SK-N-SH (cell line): ENCODE results near the gene SLPI. TPM values are rescaled to one million over a fixed set of nuclear protein-coding genes. Genes with fewer than 3 reads are reported as not detected.

Experiments
- CTCF ChIA-PET: fragments of 300-600, 350-600 bp; formaldehyde crosslinking; extraction: SDS; loops from one replicate; lab custom pipeline; 2021; lab: Yijun Ruan, JAX
- POLR2A ChIA-PET: fragments of 350-600 bp; sonication (Branson Sonifier 250); formaldehyde crosslinking; extraction: SDS; loops from one replicate; lab custom pipeline; 2020; ENCODE audit warnings: antibody characterized with exemption, inconsistent platforms; lab: Yijun Ruan, JAX
- DNase-seq: peaks from one replicate; pipeline ENCODE4 v3.0.0; 2012
- H2AFZ ChIP-seq: fragments of 200-600 bp; sonication (generic); 2 replicates; pipeline ENCODE4 v1.8.1; 2016; ENCODE audit warnings: antibody characterized with exemption, mild to moderate bottlenecking, low read depth
- H3F3A ChIP-seq: fragments of 200-600 bp; sonication (generic); replicated peaks from 2 replicates; pipeline ENCODE3; 2016; ENCODE audit warnings: antibody characterized with exemption, mild to moderate bottlenecking; ENCODE audit not compliant: insufficient read depth
- H3K27ac ChIP-seq, 2 experiments: fragments of 200-500 bp in 1 of 2; fragments of 200-600 bp in 1 of 2; sonication (Bioruptor generic) in 1 of 2; sonication (generic), shearing (Covaris generic) in 1 of 2; 2 replicates each; pipeline versions ENCODE4 v1.5.1 to v1.6.1; 2014 to 2016; ENCODE audit warnings: low read depth in 2 of 2, inconsistent platforms in 1 of 2, low read length in 1 of 2, mild to moderate bottlenecking in 1 of 2, mixed read lengths in 1 of 2
- H3K27me3 ChIP-seq: fragments of 200-600 bp; sonication (generic), shearing (Covaris generic); 2 replicates; pipeline ENCODE4 v1.6.1; 2016; ENCODE audit warnings: mixed run types; ENCODE audit not compliant: insufficient read depth
- H3K36me3 ChIP-seq, 2 experiments: fragments of 200-500 bp in 1 of 2; fragments of 200-600 bp in 1 of 2; sonication (Bioruptor generic) in 1 of 2; sonication (generic) in 1 of 2; replicated peaks in 1 of 2; 2 replicates each; pipeline versions ENCODE3 to v1.5.1; 2014 to 2016; ENCODE audit warnings: low read length in 1 of 2, mild to moderate bottlenecking in 1 of 2; ENCODE audit not compliant: insufficient read depth in 2 of 2, control insufficient read depth in 1 of 2
- H3K4me1 ChIP-seq, 2 experiments: fragments of 200-500 bp in 1 of 2; fragments of 200-600 bp in 1 of 2; sonication (Bioruptor generic) in 1 of 2; sonication (generic), shearing (Covaris generic) in 1 of 2; 2 replicates each; pipeline versions ENCODE4 v1.5.1 to v1.6.1; 2014 to 2016; ENCODE audit warnings: low read depth in 1 of 2, low read length in 1 of 2, mixed run types in 1 of 2; ENCODE audit not compliant: insufficient read depth in 2 of 2, control insufficient read depth in 1 of 2
- H3K4me2 ChIP-seq: fragments of 200-600 bp; sonication (generic), shearing (Covaris generic); 2 replicates; pipeline ENCODE4 v1.6.1; 2017; ENCODE audit warnings: mixed run types
- H3K4me3 ChIP-seq, 2 experiments: fragments of 200-500 bp in 1 of 2; fragments of 200-600 bp in 1 of 2; sonication (Bioruptor generic) in 1 of 2; sonication (generic), shearing (Covaris generic) in 1 of 2; 2 replicates each; pipeline versions ENCODE4 v1.5.1 to v1.8.1; 2014 to 2016; ENCODE audit warnings: low read depth in 2 of 2, inconsistent platforms in 1 of 2, low read length in 1 of 2, mild to moderate bottlenecking in 1 of 2, mixed read lengths in 1 of 2, moderate library complexity in 1 of 2
- H3K79me2 ChIP-seq: fragments of 200-600 bp; sonication (generic); 2 replicates; pipeline ENCODE4 v1.8.1; 2017; ENCODE audit warnings: mild to moderate bottlenecking; ENCODE audit not compliant: insufficient read depth
- H3K9ac ChIP-seq: fragments of 200-600 bp; sonication (generic); 2 replicates; pipeline ENCODE4 v1.6.1; 2017; ENCODE audit warnings: mixed run types
- H3K9me2 ChIP-seq: fragments of 200-600 bp; sonication (generic); 2 replicates; pipeline ENCODE4 v1.6.1; 2017; ENCODE audit warnings: mixed run types
- H3K9me3 ChIP-seq: fragments of 200-600 bp; sonication (generic); 2 replicates; pipeline ENCODE4 v1.6.1; 2017; ENCODE audit warnings: mixed run types, mild to moderate bottlenecking, moderate library complexity
- H4K20me1 ChIP-seq: fragments of 200-600 bp; sonication (generic); 2 replicates; pipeline ENCODE4 v1.6.1; 2017; ENCODE audit warnings: mild to moderate bottlenecking, mixed run types; ENCODE audit not compliant: insufficient read depth
- CHD2 ChIP-seq: fragments of 150-350 bp; IDR thresholded peaks from 2 replicates; pipeline ENCODE4 v1.6.1; 2018; ENCODE audit warnings: low read length; ENCODE audit not compliant: partially characterized antibody
- FOXM1 ChIP-seq: IDR thresholded peaks from 2 replicates; pipeline ENCODE4 v1.4.0; 2012; ENCODE audit warnings: low read depth, mild to moderate bottlenecking
- GABPA ChIP-seq: IDR thresholded peaks from 2 replicates; pipeline ENCODE4 v1.4.0; 2012; ENCODE audit warnings: low read depth, mild to moderate bottlenecking
- GATA2 ChIP-seq: sonication (generic); formaldehyde crosslinking; IDR thresholded peaks from 2 replicates; pipeline ENCODE4 v1.5.0; 2020; ENCODE audit warnings: mild to moderate bottlenecking, missing genetic modification reagents
- IRF3 ChIP-seq: fragments of 150-350 bp; IDR thresholded peaks from 2 replicates; pipeline ENCODE4 v1.6.1; 2016; ENCODE audit warnings: mild to moderate bottlenecking, low read depth, low read length
- JUND ChIP-seq: IDR thresholded peaks from 2 replicates; pipeline ENCODE4 v1.4.0; 2012
- MXI1 ChIP-seq: IDR thresholded peaks from 2 replicates; pipeline ENCODE4 v1.6.1; 2012; ENCODE audit warnings: mild to moderate bottlenecking, low read depth, low read length, improper control_type of control experiment
- RAD21 ChIP-seq: IDR thresholded peaks from 2 replicates; pipeline ENCODE4 v1.6.1; 2012; ENCODE audit warnings: mild to moderate bottlenecking, low read length
- RFX5 ChIP-seq: IDR thresholded peaks from 2 replicates; pipeline ENCODE4 v1.6.1; 2012; ENCODE audit warnings: mild to moderate bottlenecking, improper control_type of control experiment, low read length
- RXRA ChIP-seq: IDR thresholded peaks from 2 replicates; pipeline ENCODE4 v1.4.0; 2012; ENCODE audit warnings: low read depth, mild to moderate bottlenecking, borderline replicate concordance
- SIN3A ChIP-seq: IDR thresholded peaks from 2 replicates; pipeline ENCODE4 v1.6.1; 2012; ENCODE audit warnings: low read depth, mild to moderate bottlenecking, low read length, moderate library complexity, borderline replicate concordance
- TCF12 ChIP-seq: IDR thresholded peaks from 2 replicates; pipeline ENCODE4 v1.4.0; 2012
- ZBTB33 ChIP-seq: IDR thresholded peaks from 2 replicates; pipeline ENCODE4 v1.4.0; 2012; ENCODE audit warnings: low read depth, borderline replicate concordance
- WGBS: methylation state at CpG from one replicate; pipeline ENCODE4 v1.1.6; 2017; ENCODE audit warnings: low lambda C conversion rate; 5-methylcytosine and 5-hydroxymethylcytosine counted together
- polyA plus RNA-seq, 3 experiments: library from polyadenylated mRNA; depleted of rRNA; stranded (reverse); fragments of >200 nt; gene quantifications; 2 replicates each; pipeline ENCODE4 v1.2.3, GENCODE V29; 2012

Gene SLPI
- polyA plus RNA-seq, 1 of the 3 experiments (the other 2 are of a cell fraction), result not detected

GRCh38 chr20:45266977-45267376, 12.6 kb upstream of the SLPI start:
- Histone ChIP-seq H3K9ac (no peak overlapping the region), H3K4me1 (no peaks in the 10 kb centered on the region), H3K9me3 (no peaks in the 10 kb centered on the region), H3K27ac (no peak overlapping the region), H3F3A (no peaks in the 10 kb centered on the region), H3K9me2 (no peaks in the 10 kb centered on the region), H3K79me2 (no peaks in the 10 kb centered on the region), H3K27me3 (peaks cover 7% of the 10 kb centered on the region; the same call in 1 of the 2 replicates), H2AFZ (no peak overlapping the region), H3K36me3 (no peaks in the 10 kb centered on the region), H4K20me1 (no peaks in the 10 kb centered on the region), H3K4me3 (no peak overlapping the region), H3K4me2 (no peak overlapping the region)
- ChIA-PET POLR2A (no interaction called here), CTCF (no interaction called here)
- TF ChIP-seq RAD21 (no peak), GABPA (no peak)
- no peak for DNase-seq

- no peaks in the 10 kb centered on the region for H3K9me3 ChIP-seq
- H3K36me3 ChIP-seq, result no peaks in the 10 kb centered on the region
- CTCF ChIA-PET, result interaction anchor here (1.4 to 1.5 kb wide), 2 partner anchors 10 to 219 kb away, joined by 3 read pairs; no protein-coding TSS in a partner anchor
- peaks cover 35% of the 10 kb centered on the region for H3K27me3 ChIP-seq
- H2AFZ ChIP-seq, result no peak overlapping the region
- H3K9me2 ChIP-seq, result no peaks in the 10 kb centered on the region
- WGBS, result 2% methylated on average over 3 of the region's 3 CpGs
- no peak overlapping the region for H3K4me3 ChIP-seq
- POLR2A ChIA-PET, result no interaction called here
- H3K27ac ChIP-seq, result no peak overlapping the region
- DNase-seq, result no peak
- H3K4me2 ChIP-seq, result no peak overlapping the region
- TF ChIP-seq IRF3, result no peak
- TF ChIP-seq RFX5, result no peak
- no peak for TF ChIP-seq CHD2
- TF ChIP-seq FOXM1, result no peak
- TF ChIP-seq TCF12, result no peak
- TF ChIP-seq ZBTB33, result no peak
- TF ChIP-seq RXRA, result no peak
- no peak for TF ChIP-seq SIN3A
- no peak for TF ChIP-seq JUND
- TF ChIP-seq MXI1, result no peak
- TF ChIP-seq GATA2 (CRISPR knock-in tag), result no peak
- TF ChIP-seq, all 33 proteins: peak for 0
- H4K20me1 ChIP-seq, result no peaks in the 10 kb centered on the region
- H3K4me1 ChIP-seq, result no peaks in the 10 kb centered on the region
- no peaks in the 10 kb centered on the region for H3F3A ChIP-seq
- no peaks in the 10 kb centered on the region for H3K79me2 ChIP-seq
- H3K9ac ChIP-seq, result no peak overlapping the region
These were observed 9.3 kb upstream of the SLPI start for GRCh38 chr20:45263556-45264266.
